Gastroesophageal sphincter (tissue), 3 donors: ENCODE results near the gene KIF5A.

Source experiments
- CTCF ChIP-seq, 4 experiments: fragments of 200-600 bp in 2 of 4; fragments of 450-650 bp in 2 of 4; sonication (generic) in 1 of 4; IDR thresholded peaks; one replicate each; pipeline ENCODE4 v1.5.1; 2017 to 2019; ENCODE audit warnings: antibody characterized with exemption in 4 of 4, mild to moderate bottlenecking in 2 of 4, moderate library complexity in 2 of 4
- POLR2A ChIP-seq, 2 donors: fragments of 450-650 bp; IDR thresholded peaks; one replicate each; pipeline ENCODE4 v1.6.1; 2017; ENCODE audit warnings: antibody characterized with exemption in 2 of 2, mild to moderate bottlenecking in 2 of 2, moderate library complexity in 1 of 2

GRCh38 chr12:57563358-57563757 lies 13.5 kb downstream of the KIF5A start:
- TF ChIP-seq CTCF (IDR thresholded peaks at IDR 0.05), result no peak
- no peak for TF ChIP-seq POLR2A (IDR thresholded peaks at IDR 0.05)
